DMS53 treated with DMSO at 0.1 percent for 48 hours (cell line): ENCODE data around the gene SLC49A3.
"Not testable (repeated sequence)": the region's sequence is repeated elsewhere in the genome, so short reads cannot be mapped to it uniquely, and the experiment has no call there.

ENCODE experiments used
- DNase-seq: peaks from one replicate; lab custom pipeline; 2025; ENCODE audit not compliant: unreplicated experiment; lab: John Stamatoyannopoulos, UW

Gene SLC49A3

DNA sequence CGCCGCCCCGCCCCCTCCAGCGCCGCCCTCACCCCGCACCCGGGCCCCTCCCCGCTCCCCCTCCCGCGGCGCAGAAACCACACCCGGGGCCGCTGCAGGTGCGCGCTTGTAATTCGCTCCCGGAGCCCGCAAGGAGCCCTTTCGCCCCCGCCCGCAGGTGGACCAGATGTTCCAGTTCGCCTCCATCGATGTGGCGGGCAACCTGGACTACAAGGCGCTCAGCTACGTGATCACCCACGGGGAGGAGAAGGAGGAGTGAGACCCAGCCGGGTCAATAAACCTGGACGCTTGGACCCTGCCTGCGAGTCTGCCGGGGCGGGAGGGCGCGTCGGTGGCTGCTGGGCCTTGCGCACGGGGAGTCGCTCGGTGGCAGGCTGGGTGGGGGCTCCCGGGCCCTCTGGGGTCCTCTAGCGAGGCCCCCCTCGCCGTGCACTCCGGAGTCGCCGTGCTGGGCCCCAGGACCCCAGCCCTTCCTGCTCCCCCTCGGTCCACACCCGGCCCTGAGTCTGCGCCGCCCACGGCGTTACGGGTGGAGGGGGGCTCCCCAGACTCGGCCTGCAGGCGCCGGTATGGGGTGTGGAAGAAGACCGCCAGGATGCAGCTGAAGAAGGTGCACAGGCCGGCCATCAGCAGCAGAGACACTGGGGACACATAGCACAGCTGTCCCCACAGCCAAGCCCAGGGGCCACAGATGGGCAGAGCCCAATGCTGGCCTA, 7.1 kb downstream of the SLC49A3 start:
- DNase-seq, result peak; percentile 80

DNA sequence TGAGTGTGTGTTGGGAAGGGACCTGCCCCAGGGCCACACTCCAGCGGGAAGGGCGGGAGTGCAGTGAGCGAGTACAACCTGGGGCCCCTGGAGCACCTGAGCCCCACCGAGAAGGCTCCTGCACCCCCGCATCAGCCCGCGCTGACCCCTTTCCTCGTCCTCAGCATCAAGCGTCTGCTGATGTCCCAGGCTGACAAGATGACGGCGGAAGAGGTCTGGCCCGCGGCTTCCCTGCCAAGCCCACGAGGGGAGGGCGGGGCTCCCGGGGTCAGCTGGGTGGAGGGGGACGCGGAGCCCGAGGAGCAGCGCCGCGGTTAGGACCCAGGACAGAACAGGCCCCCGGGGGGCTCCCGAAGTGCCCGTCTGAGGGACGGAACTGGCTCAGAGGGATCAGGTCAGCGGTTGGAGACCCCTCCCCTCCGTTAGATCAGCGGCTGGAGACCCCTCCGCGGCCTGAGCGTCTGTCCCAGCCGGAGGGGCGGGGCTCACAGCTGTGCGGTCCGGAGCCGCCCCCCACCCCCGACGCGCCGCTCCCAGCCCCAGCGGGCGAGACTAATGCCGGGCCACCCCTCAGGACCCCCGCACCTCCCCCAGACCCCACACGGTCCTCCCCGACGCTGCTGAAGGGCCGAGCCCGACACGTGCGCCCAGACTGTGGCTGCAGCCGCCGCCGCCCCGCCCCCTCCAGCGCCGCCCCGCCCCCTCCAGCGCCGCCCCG, 7.9 kb downstream of the SLC49A3 start:
- DNase-seq, result peak; percentile 66

DNA sequence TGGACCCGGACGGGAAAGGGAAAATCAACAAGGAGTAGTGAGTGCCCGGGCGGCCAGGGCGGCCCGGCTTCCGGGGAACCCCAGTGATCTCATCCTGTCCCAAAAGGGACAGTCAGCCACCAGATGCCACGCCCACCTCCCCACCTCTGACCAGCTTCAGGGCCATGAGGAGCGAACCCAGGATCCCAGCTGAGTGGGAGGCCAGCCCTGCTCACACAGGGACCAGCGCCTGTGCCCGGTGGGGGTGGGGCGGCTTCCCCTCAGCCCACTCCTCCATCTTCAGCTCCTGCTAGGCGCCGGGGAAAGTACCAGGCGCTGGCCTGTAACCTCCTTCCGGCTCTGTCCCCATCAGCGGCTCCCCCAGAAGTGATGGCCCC, 8.4 kb downstream of the SLC49A3 start:
- DNase-seq, result peak; percentile 29

DNA sequence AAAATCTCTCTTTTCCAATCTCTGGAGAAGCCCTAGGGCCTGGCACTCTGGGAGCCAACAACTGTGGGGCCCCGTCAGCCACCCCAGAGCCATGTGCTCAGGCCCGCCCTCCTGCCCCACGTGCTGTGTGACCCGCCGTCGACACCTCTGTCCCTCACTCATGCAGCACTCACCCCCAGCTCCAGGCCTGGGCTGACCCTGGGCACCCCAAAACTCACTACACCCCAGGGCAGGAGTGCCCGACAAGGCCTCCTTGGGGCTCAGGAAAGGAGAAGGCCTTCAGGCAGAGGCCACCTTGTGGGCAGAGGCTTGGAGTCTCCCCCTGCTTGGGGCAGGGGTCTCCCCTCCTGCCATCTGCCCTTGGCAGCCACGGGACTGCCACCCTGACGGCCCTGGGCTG, 8.9 kb downstream of the SLC49A3 start:
- no peak for DNase-seq

DNA sequence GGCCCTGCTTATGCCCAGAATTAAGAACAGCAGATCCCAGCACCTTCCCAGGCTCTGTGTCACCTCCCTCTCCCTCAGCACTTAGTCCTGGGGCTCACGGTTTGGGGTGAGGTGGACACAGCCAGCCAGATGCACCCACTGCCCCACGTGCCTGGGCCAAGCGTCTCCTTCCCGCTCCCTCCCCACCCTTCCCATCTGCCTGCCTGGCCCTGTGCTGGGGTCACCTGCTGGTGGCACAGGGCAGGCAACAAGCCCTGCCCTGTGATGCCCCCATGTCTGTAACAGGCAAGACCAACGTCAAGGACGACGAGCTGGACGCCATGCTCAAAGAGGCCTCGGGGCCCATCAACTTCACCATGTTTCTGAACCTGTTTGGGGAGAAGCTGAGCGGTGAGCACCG, 9.3 kb downstream of the SLC49A3 start:
- no peak for DNase-seq

DNA sequence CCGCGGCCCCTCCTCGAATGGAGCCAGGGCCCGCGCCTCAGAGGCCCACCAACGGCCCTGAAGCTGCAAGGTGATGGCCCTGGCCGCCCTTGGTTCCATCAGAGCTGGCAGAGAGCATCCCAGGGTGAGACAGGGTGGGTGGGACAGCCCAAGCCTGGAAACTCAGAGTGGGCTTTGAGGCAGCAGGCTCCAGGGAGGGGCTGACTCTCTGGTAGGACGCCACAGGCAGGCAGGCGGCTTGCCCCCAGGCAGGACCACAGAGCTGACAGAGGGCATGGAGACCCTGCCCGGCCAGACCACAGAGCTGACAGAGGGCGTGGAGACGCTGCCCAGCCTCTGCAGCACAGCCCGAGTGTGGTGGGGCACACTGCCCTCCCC, 9.9 kb downstream of the SLC49A3 start:
- no peak for DNase-seq

DNA sequence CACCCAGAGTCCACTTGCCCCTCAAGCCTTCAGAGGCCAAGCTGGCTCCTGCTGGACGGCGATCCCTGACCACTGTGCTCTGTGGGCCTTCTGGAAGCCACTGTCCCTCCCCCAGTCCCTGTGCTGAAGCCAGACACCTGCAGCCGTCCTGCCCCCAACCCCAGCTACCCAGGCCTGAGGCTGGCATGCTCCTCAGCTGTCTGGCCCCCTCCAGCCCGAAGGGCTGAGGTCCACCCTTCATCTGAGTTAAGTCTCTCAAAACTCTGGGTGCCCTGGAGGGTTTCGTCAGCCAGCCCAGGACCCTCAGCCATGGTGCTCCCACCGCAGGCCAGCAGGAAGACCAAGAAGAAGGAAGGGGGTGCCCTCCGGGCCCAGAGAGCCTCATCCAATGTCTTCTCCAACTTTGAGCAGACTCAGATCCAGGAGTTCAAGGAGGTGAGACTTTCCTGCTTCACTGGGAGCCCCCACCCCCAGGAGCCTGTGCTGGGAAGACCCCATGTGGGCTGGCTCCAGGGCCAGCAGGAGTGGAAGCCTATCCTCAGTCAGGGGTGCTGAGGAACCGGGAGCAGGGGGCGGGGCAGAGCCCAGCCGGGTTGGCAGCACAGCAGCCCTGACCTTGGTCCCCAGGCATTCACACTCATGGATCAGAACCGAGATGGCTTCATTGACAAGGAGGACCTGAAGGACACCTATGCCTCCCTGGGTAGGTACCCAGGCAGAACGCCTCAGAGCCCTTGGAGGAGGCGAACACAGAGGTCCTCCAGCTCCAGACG, 10.4 kb downstream of the SLC49A3 start:
- no peak for DNase-seq

DNA sequence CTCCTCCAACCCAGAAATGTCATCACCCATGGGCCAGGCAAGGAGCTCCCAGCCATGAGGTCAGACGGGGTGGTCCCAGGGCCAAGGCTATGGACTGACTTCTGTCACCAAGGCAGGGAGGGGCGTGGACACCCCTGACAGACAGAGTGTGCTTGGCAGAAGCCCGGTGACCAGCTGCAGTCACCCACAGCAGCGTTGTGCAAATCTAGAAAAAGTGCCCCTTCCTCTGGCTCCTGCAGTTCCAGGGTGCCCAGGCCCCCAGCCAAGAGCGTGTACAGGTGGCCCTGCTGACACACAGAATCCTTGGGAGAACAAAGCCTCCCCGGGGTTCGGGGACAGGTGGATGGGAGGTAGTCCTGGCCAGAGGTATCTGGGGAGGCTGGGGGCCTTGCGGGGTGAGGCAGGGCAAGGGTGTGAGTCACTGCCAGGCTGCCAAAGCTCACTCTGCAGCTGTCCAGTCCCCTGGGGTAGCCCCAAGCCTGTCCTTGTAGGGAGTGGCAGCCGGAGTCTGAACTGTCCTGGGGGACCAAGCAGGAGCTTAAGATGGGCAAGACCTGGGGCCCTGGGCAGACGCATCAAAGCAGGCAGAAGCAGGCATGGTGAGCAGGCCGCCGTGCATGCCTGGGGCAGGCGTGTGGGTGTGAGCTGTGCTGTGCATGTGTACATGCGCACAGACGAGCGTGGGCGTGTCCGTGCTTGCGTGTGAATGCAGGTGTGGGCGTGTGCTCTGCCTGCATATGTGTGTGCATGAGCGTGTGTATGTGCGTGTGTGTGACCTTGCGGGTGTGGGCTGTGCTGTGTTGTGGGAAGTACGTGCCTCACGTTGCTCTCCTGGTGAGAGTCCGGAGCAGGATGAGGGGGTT, 11.3 kb downstream of the SLC49A3 start:
- peak; percentile 80 for DNase-seq

DNA sequence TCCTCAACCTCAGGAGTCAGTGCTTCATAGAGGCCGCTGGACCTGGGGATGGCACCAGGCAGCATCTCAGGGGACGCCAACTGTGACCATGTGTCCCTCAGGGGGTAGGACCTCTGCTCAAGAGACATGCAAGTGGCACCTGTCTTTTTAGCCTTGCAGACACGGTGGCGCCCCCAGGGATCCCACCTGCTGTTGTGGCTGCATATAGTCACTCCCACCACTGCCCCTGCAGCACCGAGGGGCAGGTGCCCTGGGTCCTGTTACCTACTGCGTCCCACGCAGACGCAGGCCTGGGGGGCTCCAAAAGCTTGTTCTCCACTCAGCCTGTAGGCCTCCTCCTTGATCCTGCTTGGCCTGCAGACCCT, 12.1 kb downstream of the SLC49A3 start:
- no peak for DNase-seq

DNA sequence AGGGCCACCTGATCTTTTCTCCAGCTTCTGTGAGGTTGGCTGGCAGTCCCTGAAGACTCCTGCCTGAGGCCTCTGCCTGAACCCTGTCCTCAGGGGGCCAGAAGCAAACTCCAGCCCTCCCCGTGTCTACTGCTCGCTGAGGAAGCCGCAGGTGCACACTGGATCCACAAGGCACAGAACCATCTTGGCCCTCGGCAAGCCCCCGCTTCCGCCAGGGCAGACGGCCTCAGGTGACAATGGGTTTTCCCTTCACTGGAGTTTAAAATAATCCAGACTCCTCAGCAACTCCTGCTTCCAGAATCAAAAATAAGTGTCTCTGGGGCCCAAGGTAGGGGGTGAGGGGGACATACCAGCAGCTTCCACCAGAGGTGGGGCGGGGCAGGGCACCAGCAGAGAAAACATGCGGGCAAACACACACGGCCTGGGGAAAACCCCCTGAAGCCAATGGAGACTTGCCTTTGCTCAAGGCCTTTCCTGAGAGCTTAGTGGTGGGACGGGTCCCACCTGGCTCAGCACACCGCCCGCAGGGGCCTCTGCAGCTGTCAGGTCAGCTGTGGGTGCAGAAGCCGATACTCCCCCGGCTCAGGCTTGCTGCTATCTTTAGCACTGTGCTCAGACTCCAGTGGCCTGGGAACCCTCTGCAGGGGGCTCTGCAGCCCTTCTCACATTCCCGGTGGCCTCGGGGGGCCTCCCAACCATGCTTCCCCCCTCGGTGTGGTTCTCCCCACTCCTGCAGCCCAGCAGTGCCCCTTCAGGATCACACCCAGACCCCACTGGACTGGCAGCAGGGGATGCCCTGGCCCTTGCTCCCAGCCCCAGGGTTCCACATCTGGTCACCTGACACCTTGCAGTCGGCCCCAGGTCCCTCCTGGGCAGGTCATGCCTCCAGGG, 12.7 kb downstream of the SLC49A3 start:
- DNase-seq, result no peak

DNA sequence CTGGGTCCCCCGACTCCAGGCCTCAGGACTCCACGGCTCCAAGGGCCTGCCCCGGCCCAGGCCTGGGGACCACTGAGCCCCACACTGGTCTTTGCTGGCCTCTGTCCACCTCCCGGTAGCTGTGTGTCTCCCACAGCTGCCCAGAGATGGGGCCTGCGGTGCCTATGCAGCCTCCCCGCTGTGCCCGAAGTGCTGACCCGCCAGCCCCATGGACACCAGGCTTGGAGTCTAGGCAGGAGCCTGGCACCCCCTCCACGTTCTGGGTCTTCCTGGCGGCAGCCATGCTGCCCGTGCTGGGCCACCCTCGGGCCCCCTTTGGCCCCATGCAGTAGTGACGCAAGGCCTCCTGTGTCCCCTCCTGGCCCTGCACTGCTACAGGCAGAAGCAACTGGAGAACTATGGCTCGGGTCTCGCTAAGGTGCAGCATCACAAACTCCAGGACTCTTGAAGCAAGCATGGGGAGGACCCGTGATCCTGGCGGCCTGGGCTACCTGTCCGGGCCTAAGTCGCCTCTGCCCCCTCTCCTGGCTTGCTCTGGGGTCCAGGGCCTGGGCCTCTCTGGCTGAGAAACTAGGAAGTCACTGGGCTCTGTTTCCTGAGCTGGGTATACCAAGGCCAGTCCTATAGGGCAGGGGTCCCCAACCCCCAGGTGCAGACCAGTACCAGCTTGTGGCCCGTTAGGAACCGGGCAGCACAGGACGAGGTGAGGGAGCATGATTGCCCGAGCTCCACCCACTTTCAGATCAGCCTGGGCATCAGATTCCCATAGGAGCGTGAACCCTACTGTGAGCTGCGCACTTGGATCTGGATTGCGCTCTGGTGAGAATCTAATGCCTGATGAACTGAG, 13.7 kb downstream of the SLC49A3 start:
- DNase-seq, result no peak

DNA sequence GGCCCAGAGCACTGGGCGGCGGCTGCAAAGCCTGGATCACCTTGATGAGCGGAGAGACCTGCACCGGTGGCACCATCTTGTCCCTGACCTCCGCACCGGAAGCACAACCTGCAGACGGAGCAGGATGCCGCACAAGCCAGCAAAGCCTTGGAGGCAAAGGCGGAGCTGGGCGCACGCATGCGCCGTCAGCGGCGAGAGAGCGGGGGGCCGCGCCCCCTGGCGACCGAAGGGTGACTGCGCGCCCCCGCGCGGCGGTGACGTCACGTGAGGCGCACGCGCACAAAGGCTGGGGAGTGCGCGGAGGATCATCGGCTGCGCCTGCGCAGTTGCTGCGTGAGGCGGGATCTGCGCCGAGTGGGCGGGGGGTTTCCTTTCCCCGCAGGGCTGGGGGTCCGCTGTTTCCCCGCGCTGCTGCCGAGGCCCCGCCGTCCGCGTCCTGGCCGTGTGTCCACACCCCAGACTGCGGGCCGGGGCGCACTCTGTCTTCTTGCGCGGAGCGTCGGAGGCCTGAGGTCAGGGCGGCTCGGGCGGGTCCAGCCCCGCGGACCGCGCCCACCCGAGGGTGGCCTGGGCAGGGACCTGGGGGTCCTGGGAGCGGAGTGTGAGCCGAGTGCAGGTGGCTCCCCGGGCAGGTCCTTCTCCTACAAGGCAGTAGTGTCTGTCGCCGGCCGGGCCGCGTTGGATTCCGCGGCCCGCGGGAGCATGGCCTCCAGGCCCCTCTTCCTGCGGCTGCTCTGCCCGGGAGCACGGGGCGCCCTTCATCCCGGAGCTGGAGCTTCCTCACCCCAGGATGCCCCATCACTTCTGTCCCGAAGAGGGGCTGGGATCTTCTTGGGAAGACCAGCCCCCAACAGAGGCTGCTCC, 14.5 kb downstream of the SLC49A3 start, which contains the start of the genes ATP5ME and MYL5:
Gene ATP5ME, minus strand, starts transcription at position 105 of the 864 bp plus-strand sequence. Its CDS starts 29 bp downstream, at position 76.
Gene MYL5, plus strand, starts transcription at position 371 of the 864 bp plus-strand sequence. CDS start 3,485 bp downstream, outside the sequence.
- DNase-seq, result peak; percentile 98

DNA sequence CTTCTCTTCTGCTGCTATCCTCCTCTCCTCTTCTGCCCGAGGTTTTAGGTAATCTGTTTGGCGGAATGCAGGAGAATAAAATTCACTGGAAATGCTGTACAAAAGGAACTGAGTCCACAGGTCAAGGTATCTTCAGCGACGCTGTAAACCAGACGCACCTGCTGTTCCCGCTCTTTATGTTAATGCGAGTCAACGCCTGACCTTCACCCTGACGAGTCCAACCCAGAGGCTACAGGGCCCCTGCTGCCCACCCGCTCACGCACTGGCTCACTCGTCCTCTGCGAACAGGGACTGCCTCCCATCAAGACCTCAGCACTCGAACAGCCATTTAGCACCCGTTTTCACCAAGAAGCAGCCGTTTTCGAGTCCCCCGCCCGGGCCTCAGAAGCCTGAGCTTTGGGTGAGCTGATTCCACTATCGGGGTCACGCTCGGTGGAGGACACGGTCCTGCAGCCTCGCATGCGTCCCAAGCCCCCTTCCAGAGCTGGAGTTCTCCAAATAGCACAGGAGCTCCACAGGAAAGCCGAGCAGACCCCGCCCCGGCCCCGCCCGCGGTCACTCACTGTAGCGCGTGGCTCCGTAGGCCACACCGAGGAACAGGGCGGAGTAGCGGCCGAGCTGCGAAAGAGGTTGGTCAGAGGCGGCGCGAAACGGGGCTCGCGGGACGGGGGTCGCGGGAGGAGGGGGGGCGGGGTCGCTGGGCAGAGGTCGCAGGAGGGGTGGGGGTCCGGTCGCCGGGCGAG, 15.4 kb downstream of the SLC49A3 start:
- no peak for DNase-seq

DNA sequence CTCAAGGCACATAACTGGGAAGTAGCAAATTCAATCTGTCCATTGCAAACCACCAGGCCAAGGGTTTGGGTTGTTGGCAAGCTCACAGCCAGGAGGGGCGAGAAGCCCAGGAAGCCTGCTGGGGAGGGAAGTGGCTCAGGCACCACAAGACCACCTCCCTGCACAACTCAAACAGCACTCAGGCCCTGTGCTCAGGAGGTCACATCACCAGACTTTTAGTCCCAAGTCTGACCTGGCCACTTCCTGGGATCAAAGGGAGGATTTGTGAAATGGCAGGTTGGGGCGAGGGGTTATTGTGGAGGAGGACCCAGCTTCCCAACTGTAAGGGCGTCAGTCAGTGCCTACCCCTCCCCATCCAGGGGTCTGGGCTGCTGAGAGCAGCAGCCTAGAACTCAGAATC, 17.2 kb downstream of the SLC49A3 start:
- DNase-seq, result no peak

DNA sequence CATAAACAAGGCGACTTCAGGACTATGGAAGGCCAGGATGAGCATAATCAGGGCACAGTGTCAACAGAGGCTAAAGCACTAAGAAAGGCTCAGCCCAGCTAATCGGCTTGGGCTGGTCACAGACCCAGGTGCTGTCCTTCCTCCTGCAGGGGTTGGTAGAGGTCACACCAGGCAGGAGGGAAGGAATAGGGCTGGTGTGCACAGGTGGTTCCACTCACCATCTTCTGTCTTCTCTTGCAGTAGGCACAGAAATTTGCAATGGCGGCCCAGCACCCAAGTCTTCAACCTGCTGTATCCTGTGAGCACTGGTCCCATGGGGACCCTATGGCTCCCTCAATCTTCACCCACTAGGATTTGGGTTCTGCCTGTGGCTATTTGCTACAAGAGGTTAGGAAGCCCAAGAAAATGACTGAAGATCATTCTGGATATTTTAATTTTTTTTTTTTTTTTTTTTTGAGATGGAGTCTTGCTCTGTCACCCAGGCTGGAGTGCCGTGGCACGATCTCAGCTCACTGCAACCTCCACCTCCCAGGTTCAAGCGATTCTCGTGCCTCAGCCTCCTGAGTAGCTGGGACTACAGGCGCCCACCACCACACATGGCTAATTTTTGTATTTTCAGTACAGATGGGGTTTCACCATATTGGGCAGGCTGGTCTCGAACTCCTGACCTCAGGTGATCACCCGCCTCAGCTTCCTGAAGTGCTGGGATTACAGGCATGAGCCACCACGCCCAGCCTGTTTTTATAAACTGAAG, 19.0 kb downstream of the SLC49A3 start:
- not testable (repeated sequence) for DNase-seq

DNA sequence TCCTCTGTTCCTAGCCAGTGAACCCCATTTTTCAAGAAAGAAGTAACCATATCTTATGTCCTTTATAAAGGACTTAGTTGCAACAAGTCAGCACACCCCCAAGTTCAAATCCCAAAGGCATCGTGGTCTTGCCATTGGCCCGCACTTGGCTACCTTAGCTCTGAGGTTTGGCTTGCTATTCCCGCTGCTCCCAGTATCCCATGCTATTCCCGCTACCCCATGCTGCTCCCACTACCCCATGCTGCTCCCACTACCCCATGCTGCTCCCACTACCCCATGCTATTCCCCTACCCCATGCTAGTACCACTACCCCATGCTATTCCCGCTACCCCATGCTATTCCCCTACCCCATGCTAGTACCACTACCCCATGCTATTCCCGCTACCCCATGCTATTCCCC, 20.7 kb downstream of the SLC49A3 start:
- DNase-seq, result not testable (repeated sequence)

DNA sequence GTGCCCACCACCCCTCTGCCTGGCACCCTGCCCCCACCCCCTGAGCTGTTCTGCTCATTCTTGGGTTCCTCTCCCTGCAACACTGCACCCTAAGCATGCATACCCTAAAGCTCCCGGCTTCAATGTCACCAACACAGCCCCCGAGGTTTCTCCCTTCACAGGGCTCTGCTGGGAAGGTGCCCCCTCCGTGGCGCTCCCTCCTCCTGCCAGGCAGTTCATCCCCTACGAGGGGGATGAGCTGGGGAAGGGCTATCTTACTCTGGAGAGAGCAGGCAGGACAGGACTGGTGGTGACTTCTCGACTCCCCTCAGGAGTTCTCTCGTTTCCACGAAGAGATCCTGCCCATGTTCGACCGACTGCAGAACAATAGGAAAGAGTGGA, 21.4 kb downstream of the SLC49A3 start:
- no peak for DNase-seq
